ENCODE measurements around the gene MFRP.
A peak's percentile ranks its signal among the peaks of the same experiment; 100 is the strongest.

MFRP gene

GRCh38 chr11:119372260-119373058, 26.0 kb upstream of the MFRP start:
- DNase-seq (ENCODE audit: low read depth), result no peak
- TF ChIP-seq, protein P1, sequence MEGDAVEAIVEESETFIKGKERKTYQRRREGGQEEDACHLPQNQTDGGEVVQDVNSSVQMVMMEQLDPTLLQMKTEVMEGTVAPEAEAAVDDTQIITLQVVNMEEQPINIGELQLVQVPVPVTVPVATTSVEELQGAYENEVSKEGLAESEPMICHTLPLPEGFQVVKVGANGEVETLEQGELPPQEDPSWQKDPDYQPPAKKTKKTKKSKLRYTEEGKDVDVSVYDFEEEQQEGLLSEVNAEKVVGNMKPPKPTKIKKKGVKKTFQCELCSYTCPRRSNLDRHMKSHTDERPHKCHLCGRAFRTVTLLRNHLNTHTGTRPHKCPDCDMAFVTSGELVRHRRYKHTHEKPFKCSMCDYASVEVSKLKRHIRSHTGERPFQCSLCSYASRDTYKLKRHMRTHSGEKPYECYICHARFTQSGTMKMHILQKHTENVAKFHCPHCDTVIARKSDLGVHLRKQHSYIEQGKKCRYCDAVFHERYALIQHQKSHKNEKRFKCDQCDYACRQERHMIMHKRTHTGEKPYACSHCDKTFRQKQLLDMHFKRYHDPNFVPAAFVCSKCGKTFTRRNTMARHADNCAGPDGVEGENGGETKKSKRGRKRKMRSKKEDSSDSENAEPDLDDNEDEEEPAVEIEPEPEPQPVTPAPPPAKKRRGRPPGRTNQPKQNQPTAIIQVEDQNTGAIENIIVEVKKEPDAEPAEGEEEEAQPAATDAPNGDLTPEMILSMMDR (conservative IDR thresholded peaks at IDR 0.05; ENCODE audit: low read length), result no peak
- no peak overlapping the region for H3K4me3 ChIP-seq (ENCODE audit: low read length)

GRCh38 chr11:119371778-119372182, 25.3 kb upstream of the MFRP start:
- no peak for DNase-seq (ENCODE audit: low read depth)
- TF ChIP-seq, protein P1 (conservative IDR thresholded peaks at IDR 0.05; ENCODE audit: low read length), result no peak; the same call in 1 of the 2 replicates
- H3K4me3 ChIP-seq (ENCODE audit: low read length), result no peak overlapping the region

- TF ChIP-seq, protein P1 (conservative IDR thresholded peaks at IDR 0.05; ENCODE audit: low read length), result no peak
- DNase-seq (ENCODE audit: low read depth), result no peak
- no peak overlapping the region for H3K4me3 ChIP-seq (ENCODE audit: low read length)
Measured at GRCh38 chr11:119371067-119371601, 24.6 kb upstream of the MFRP start.

GRCh38 chr11:119370486-119371046, 24.1 kb upstream of the MFRP start:
- no peak overlapping the region for H3K4me3 ChIP-seq (ENCODE audit: low read length)
- TF ChIP-seq, protein P1 (conservative IDR thresholded peaks at IDR 0.05; ENCODE audit: low read length), result no peak
- no peak for DNase-seq (ENCODE audit: low read depth)

DNA sequence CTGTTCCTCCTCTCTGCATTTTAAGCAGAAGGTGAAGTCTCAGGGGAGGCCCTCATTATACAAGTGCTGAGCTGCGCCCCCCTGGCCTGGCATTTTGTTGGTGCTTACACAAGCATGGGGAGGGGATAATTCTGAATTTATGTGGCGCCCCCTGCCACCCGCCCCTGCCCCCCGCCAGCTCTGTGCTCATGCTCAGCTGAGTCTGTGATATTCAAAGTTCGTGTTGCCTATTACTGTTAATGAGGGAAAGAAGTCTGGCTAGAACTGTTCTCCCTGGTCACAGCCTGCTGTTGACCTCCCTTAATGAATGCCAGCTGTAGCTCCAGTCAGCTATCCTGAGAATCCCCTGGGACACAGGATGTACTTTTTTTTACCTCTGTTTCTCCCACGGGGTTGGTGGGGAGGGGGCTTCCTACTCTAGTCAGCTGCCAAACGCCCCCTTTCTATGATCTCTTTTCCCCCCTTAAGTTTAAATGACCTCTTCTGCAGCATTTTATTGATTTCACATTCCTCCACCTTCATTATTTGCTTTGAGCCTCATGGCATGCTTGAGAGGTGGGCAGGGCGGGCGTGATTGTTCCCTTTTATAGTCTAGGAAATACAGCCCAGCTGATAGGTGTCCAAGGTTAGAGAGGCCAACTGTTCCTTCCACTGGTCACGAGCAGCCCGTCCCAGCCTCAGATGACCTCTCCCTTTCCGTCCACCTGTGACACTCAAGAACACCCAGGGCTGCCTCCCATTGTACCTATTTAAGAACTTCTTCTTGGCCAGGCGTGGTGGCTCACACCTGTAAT, 22.8 kb upstream of the MFRP start:
- peak; percentile 58 for DNase-seq (ENCODE audit: low read depth)
- no peak overlapping the region for H3K4me3 ChIP-seq (ENCODE audit: low read length)
- TF ChIP-seq, protein P1 (conservative IDR thresholded peaks at IDR 0.05; ENCODE audit: low read length), result no peak

GRCh38 chr11:119368121-119369034, 21.9 kb upstream of the MFRP start:
- H3K4me3 ChIP-seq (ENCODE audit: low read length), result no peak overlapping the region
- no peak for DNase-seq (ENCODE audit: low read depth)
- TF ChIP-seq, protein P1 (conservative IDR thresholded peaks at IDR 0.05; ENCODE audit: low read length), result no peak
